Measurements from ENCODE around the gene NCMAP. TPM values are rescaled to one million over a fixed set of nuclear protein-coding genes. Genes with fewer than 3 reads are reported as not detected.
A peak's percentile ranks its signal among the peaks of the same experiment; 100 is the strongest.

The NCMAP gene
- polyA plus RNA-seq, 2 of the 4 experiments (the other 2 are of a cell fraction), result 0.13 to 1.7 TPM

DNA sequence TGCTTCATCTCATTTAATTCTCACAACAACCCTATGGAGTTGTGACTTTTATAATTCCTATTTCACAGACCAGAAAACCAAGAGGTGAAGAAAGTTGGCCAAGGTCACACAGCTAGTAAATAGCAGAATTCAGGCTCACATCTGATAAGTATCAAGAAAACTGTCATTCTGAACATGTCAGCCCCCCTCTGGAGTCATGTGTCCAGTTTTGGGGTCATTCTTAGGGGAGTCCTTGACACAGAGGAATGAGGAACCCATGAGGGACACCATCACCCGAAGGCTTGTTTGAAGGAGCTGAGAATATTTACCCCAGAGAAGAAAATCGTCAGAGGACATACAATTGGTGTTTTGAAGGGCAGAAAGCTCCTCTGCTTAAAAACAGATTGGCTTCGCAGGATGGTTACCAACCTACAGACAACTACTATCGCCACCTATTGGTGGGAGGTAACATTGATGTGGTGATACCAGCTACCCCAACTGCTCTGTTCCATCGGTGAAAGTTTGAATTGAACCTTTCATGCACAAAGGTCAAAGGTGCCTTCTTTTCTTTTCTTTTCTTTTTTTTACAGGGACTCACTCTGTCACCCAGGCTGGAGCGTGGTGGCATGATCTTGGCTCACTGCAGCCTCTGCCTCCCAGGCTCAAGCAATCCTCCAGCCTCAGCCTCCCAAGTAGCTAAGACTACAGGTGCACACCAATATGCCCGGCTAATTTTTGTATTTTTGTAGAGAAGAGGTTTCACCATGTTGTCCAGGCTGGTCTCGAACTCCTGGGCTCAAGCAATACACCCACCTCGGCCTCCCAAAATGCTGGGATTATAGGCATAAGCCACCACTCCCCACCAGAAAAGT is 31.3 kb downstream of the NCMAP start:
- Histone ChIP-seq H3K9me3 (no peaks in the 10 kb centered on the region), H3K4me2 (peak overlapping the region; percentile 44; the same call in 2 of the 3 replicates), H3K27ac (peak overlapping the region in 1 of 2 experiments; percentile 30; a peak in 1 of 6 replicates), H3K4me1 (no peaks in the 10 kb centered on the region), H3K4me3 (no peak overlapping the region)
- TF ChIP-seq RAD21 (conservative IDR thresholded peaks at IDR 0.05 in 1 of 2, IDR thresholded peaks at IDR 0.05 in 1 of 2) (peak; percentile 66 to 68), HMGXB4 (CRISPR knock-in tag; IDR thresholded peaks at IDR 0.05; ENCODE audit: borderline replicate concordance) (no peak), FOSL2 (IDR thresholded peaks at IDR 0.05) (no peak), FOSL2 (CRISPR knock-in tag; IDR thresholded peaks at IDR 0.05) (no peak), SMC3 (IDR thresholded peaks at IDR 0.05) (peak; percentile 64), JUNB (IDR thresholded peaks at IDR 0.05) (no peak)
- TF ChIP-seq, protein P1, sequence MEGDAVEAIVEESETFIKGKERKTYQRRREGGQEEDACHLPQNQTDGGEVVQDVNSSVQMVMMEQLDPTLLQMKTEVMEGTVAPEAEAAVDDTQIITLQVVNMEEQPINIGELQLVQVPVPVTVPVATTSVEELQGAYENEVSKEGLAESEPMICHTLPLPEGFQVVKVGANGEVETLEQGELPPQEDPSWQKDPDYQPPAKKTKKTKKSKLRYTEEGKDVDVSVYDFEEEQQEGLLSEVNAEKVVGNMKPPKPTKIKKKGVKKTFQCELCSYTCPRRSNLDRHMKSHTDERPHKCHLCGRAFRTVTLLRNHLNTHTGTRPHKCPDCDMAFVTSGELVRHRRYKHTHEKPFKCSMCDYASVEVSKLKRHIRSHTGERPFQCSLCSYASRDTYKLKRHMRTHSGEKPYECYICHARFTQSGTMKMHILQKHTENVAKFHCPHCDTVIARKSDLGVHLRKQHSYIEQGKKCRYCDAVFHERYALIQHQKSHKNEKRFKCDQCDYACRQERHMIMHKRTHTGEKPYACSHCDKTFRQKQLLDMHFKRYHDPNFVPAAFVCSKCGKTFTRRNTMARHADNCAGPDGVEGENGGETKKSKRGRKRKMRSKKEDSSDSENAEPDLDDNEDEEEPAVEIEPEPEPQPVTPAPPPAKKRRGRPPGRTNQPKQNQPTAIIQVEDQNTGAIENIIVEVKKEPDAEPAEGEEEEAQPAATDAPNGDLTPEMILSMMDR (IDR thresholded peaks at IDR 0.05), result peak; percentile 62
- POLR2A ChIA-PET, result no interaction called here
- CTCF ChIA-PET, result interaction anchor here (0.6 to 2.9 kb wide), 33 partner anchors 8 to 1656 kb away, joined by 3 to 17 read pairs (median 5); partner anchors contain the start of genes NIPAL3, RCAN3 and STPG1
- FAIRE-seq (no peak), ATAC-seq (peak; percentile 82 to 96; a peak in 5 of 6 replicates), DNase-seq (ENCODE audit: low read depth in 1 of 2, low spot score in 1 of 2) (peak; percentile 49 to 66)
- 13% methylated on average over 9 of the region's 9 CpGs for WGBS (ENCODE audit: missing lambda C conversion rate)

DNA sequence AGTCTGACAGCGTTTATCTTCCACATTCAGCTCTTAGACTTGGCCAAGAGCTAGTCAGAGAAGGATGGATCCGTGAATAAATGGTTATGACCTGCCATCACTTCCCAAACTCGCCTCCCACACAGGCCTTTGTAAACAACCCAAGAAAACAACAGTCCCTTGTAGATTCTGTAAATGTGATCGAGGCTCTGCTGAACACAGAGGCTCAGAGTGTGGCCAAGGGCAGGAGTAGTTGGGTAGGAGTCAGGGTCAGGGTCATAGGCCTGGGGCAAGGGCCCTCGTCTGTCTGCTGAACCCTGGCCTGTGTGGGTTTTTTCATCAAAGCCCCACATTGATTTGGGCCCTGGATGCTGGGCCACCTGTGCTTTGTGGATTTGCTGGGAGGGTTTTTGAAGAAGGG is 32.7 kb downstream of the NCMAP start:
- H3K27ac ChIP-seq, result no peak overlapping the region
- WGBS (ENCODE audit: missing lambda C conversion rate), result 48% methylated on average over 5 of the region's 5 CpGs
- TF ChIP-seq ZC3H11A (IDR thresholded peaks at IDR 0.05) (no peak), ZFP36 (IDR thresholded peaks at IDR 0.05; ENCODE audit: borderline replicate concordance, partially characterized antibody) (no peak), EHF (CRISPR knock-in tag; IDR thresholded peaks at IDR 0.05) (no peak), MYC (IDR thresholded peaks at IDR 0.05; ENCODE audit: borderline replicate concordance, low read length) (no peak), CHD4 (IDR thresholded peaks at IDR 0.05; ENCODE audit: borderline replicate concordance) (no peak), FOSL2 (IDR thresholded peaks at IDR 0.05) (no peak), FOSL2 (CRISPR knock-in tag; IDR thresholded peaks at IDR 0.05) (no peak), PHF8 (IDR thresholded peaks at IDR 0.05; ENCODE audit: borderline replicate concordance, low read depth) (no peak), REST (IDR thresholded peaks at IDR 0.05) (no peak), GATA3 (IDR thresholded peaks at IDR 0.05; ENCODE audit: borderline replicate concordance) (no peak)
- TF ChIP-seq, protein P2, sequence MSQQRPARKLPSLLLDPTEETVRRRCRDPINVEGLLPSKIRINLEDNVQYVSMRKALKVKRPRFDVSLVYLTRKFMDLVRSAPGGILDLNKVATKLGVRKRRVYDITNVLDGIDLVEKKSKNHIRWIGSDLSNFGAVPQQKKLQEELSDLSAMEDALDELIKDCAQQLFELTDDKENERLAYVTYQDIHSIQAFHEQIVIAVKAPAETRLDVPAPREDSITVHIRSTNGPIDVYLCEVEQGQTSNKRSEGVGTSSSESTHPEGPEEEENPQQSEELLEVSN (IDR thresholded peaks at IDR 0.05; ENCODE audit: borderline replicate concordance, low read depth), result no peak
- TF ChIP-seq, protein P3, sequence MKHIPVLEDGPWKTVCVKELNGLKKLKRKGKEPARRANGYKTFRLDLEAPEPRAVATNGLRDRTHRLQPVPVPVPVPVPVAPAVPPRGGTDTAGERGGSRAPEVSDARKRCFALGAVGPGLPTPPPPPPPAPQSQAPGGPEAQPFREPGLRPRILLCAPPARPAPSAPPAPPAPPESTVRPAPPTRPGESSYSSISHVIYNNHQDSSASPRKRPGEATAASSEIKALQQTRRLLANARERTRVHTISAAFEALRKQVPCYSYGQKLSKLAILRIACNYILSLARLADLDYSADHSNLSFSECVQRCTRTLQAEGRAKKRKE (CRISPR knock-in tag; IDR thresholded peaks at IDR 0.05; ENCODE audit: low read depth), result no peak
- no peak overlapping the region for H3K4me2 ChIP-seq
- POLR2A ChIA-PET, result no interaction called here
- H3K9me3 ChIP-seq, result no peaks in the 10 kb centered on the region
- FAIRE-seq (no peak), ATAC-seq (no peak), DNase-seq (ENCODE audit: low read depth in 1 of 2, low spot score in 1 of 2) (no peak)
- H3K4me3 ChIP-seq, result no peak overlapping the region
- CTCF ChIA-PET, result interaction anchor here (0.6 to 2.3 kb wide), 6 partner anchors 17 to 232 kb away, joined by 3 to 17 read pairs (median 5); no protein-coding TSS in a partner anchor
- H3K4me1 ChIP-seq, result no peaks in the 10 kb centered on the region

Measured in A549 (cell line).